ENCODE results near the gene GALNT17.
"Not testable (repeated sequence)": the region's sequence is repeated elsewhere in the genome, so short reads cannot be mapped to it uniquely, and the experiment has no call there.

GALNT17 gene

GRCh38 chr7:71708710-71709109 lies 576.8 kb downstream of the GALNT17 start:
- DNase-seq, result no peak

DNA sequence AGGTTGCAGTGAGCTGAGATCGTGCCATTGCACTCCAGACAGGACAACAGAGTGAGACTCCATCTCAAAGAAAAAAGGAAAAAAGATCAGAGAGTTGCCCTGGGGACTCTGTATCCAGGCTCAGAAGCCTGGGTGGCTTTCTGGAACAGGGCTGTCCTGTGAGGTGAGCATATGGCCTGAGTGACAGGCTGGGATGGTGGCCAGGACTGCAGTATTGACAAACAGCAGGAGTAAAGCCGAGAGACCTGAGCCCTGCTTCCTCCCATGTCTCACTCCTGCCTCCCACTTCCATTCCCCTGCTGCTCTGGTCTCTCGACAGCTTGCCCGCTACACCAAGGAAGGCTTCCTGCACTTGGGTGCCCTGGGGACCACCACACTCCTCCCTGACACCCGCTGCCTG lies 578.5 kb downstream of the GALNT17 start:
- no peak for DNase-seq

DNA sequence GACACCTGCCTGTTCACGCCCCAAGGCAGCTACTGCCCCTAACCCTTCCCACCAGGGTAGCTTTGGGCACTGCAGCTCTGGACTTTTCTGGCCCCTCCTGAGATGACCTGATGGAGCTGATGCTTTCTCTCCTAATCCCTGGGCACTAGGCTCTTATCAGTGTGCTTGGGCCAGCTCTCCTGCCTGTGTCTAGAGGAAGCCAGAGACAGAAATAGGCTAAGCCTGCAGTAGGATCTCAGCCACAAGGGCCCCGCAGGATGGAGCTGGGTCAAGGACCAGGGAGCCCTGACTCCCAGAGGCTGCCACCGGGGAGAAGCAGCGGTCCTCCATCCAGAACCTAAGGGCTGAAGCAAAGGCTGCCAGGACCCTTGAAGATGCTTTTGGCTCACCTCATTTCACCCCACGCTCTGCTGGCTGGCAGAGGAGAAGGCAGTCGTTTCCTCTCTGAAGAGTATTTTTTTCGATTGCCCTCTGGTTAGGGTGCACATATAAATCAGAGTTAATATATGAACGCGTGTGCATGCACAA lies 580.8 kb downstream of the GALNT17 start:
- DNase-seq, result no peak

- DNase-seq, result no peak
These were observed 584.7 kb downstream of the GALNT17 start for GRCh38 chr7:71716690-71717089.

DNA sequence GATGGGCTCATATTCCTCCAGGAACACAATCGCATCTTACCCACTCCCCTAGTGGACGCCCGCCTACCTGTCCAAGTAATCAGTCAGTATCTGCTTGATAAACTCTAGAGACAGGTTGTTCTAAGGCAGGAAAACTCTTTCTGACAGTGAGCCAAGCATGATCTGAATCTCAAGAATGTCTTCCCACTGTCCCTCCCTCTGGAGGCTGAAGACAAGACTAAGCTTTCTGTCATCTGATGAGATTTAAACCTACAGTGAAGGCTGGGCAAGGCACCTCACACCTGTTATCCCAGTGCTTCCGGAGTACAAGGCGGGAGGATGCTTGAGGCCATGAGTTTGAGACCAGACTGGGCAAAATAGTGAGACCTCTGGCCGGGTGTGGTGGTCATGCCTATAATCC lies 586.6 kb downstream of the GALNT17 start:
- no peak for DNase-seq

DNA sequence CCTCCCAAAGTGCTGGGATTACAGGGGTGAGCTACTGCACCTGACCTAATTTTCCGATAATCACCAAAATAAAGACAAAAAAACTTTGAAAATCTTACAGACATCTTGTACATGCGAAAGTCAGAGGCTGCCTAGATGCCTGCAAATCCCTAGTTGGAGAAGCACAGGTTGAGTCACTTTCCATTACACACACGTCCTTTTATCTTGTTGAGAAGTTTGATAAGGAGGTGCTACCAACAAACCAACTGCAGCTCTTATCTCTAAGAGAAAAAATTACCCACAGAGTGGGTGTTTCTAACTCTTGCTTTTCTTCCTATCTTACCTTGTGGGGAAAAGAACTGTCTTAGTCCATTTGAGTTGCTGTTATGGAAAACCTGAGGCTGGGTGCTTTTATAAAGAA lies 589.8 kb downstream of the GALNT17 start:
- no peak for DNase-seq

- DNase-seq, result no peak
These were observed 591.9 kb downstream of the GALNT17 start for GRCh38 chr7:71723859-71724258.

DNA sequence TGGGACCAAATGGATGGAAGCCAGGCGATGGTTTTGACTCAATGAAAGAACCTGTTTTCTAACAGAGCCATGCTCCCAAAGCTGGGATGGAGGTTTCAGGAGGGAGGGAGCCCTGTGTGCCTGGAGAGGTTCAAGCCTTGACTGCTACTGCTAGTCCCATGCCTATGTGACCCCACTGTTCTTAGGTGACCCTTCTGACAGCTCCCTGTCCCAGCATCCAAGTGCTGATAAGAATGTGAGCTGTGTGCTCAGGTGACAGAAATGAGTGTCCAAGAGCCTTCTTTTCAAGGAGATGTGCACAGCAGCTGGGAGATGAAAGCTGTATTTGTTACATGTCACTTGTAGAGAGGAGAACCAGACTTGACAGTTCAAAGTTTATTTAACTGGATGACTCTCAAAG lies 595.4 kb downstream of the GALNT17 start:
- no peak for DNase-seq

DNA sequence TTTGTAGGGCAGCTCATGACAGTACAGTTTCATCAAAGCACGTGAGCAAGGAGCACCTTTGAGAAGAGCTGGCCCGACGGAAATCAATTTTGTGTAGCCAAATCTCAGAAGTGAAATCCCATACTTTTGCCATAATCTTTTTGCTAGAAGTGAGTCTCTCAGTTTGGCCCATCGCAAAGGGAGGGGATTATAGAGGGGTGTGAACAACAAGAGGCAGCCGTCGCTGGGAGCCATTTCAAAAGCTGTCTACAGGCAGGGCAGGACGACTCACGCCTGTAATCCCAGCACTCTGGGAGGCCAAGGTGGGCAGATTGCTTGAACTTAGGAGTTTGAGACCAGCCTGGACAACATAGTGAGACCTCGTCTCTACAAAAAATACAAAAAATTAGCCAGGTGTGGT lies 599.8 kb downstream of the GALNT17 start:
- no peak for DNase-seq

- DNase-seq, result peak; percentile 40
These were observed 601.3 kb downstream of the GALNT17 start for GRCh38 chr7:71733107-71733870.

DNA sequence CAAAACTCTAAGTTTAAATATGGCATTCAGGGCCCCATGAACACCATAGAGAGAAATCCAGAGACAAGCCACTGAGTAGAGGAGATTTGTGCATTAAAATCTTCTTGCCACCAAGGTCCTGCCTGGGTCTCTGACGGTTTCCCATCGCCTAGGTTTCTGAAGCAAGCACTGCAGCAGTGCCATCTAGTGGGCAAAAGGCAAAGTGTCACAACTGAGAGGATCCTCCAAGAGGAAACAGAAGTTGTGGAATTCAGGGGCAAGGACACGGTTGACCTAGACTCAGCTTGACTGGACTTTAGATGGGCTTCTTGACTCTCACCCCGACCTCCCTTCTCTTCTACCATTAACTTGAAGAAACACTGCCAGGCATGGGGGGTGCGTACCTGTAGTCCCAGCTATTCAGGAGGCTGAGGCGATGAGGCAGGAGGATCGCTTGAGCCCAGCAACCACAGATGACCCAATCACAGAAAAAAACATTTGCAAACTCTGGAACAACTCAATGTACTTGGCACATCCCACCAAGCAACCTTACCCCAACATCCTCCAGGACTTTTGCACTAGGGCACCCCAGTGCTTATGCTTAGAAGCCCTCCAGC lies 604.1 kb downstream of the GALNT17 start:
- peak; percentile 30 for DNase-seq

DNA sequence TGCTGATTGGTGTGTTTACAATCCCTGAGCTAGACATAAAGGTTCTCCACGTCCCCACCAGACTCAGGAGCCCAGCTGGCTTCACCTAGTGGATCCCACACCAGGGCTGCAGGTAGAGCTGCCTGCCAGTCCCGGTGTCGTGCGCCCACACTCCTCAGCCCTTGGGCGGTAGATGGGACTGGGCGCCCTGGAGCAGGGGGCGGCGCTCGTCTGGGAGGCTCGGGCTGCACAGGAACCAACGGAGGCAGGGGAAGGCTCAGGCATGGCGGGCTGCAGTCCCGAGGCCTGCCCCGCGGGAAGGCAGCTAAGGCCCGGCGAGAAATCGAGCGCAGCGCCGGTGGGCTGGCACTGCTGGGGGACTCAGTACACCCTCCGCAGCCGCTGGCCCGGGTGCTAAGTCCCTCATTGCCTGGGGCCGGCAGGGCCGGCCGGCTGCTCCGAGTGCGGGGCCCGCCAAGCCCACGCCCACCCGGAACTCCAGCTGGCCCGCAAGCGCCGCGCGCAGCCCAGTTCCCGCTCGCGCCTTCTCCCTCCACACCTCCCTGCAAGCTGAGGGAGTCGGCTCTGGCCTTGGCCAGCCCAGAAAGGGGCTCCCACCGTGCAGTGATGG lies 606.1 kb downstream of the GALNT17 start:
- not testable (repeated sequence) for DNase-seq

GRCh38 chr7:71739520-71740173 lies 607.7 kb downstream of the GALNT17 start:
- no peak for DNase-seq

DNA sequence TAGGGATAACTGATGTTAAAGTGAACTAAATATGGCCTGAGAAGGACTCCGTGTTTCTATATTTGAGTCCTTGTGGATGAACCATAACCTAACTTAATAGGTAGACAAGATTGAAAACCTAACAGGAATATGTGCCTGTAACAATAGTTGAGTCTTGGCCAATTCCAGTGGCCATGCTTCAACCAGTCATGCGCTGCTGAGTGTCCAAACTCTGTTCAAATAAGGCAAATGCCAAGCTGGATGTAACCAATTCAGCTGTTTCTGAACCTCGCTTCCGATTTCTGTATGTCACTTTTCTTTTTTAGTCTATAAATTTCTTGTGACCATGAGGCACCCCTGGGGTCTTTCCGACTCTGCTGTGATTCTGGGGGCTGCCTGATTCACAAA lies 608.2 kb downstream of the GALNT17 start:
- no peak for DNase-seq

- no peak for DNase-seq
These were observed 614.1 kb downstream of the GALNT17 start for GRCh38 chr7:71746006-71746405.

- DNase-seq, result no peak
These were observed 618.3 kb downstream of the GALNT17 start for GRCh38 chr7:71750290-71750689.

DNA sequence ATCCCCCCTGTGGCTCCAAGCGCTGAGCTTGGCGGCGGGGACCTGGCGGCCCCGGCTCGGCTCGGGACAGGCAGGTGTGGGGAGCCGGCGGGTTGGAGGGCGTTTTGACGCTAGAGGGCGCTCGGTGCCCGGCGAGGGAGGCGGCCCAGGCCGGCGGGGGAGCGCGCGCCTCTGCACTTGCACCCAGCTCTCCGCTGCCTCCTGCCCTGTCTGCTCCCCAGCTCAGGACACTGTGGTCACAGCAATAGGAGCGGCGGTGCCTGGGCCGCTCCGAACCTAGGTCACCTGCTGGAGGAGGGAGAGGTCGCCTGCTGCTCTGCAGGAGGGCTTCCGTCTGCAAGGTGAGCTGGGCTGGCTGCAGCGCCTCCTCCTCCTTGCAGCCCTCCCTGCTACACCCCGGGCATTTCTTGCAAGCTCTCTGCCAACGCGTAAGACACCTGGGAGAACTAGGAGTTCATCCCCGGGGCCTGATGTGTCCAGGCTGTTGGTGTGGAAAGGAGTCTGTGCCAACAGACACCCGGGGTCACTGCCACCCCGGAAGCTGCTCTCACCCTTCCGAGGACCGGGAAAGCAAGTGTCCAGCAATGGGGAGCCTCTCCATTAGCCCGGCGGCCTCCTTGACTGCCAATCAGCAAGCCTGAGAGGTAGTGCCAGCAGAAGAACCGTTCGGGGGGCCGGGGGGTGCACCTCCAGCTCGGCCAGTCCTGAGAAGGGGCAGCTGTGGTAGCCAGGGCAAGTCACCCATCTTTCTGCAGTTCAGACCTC lies 620.4 kb downstream of the GALNT17 start:
- DNase-seq, result peak; percentile 14

- DNase-seq, result no peak
These were observed 621.3 kb downstream of the GALNT17 start for GRCh38 chr7:71753236-71753635.

- no peak for DNase-seq
These were observed 622.2 kb downstream of the GALNT17 start for GRCh38 chr7:71753956-71754664.

DNA sequence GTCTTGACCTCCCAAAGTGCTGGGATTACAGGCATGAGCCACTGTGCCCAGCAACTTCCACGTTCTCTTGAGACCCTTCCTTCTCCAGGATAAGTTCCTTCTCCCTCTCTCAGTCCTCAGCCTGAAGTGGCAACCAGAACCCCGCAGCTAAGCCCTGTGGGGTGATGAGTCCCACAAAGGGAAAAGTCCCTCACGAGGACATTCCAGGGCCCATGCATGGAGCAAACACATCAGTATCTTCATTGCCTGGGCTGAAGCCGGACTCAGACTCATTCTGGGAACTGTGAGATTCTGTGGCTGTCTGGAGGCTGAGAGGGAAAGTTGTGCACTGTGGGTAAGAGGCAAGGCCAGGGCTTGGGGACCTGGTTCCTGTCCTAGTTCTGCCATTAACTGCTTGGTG lies 622.9 kb downstream of the GALNT17 start:
- DNase-seq, result no peak

- DNase-seq, result no peak
These were observed 629.4 kb downstream of the GALNT17 start for GRCh38 chr7:71761336-71761735.

Data from CD4-positive, alpha-beta T cell treated with Interleukin-21 for 1 hour (primary cell).